PC-9 (cell line): ENCODE results near the gene RFX7. TPM values are rescaled to one million over a fixed set of nuclear protein-coding genes. Genes with fewer than 3 reads are reported as not detected.

ENCODE experiments used
- BruUV-seq: library from RNA; stranded (reverse); fragments of 400-500 nt; replicated peaks from 2 replicates; lab custom pipeline; 2021; lab: Mats Ljungman, UMichigan
- CTCF ChIA-PET: fragments of 300-600 bp; sonication (Branson Sonifier 250); formaldehyde crosslinking; loops from one replicate; lab custom pipeline; 2022; ENCODE audit warnings: antibody characterized with exemption; lab: Charles Lee
- POLR2A ChIA-PET: fragments of 300-600 bp; sonication (Branson Sonifier 250); formaldehyde crosslinking; loops from one replicate; lab custom pipeline; 2022; ENCODE audit warnings: antibody characterized with exemption; ENCODE audit not compliant: unreplicated experiment; lab: Charles Lee
- DNase-seq, 2 experiments: peaks; one replicate each; pipeline versions ENCODE4 v3.0.0 to v3.0.0-alpha.2; 2015 to 2022; ENCODE audit warnings: mixed read lengths in 1 of 2
- H2AFZ ChIP-seq: fragments of 200-600 bp; sonication (generic); 2 replicates; pipeline ENCODE4 v1.8.1; 2017; ENCODE audit warnings: antibody characterized with exemption
- H3F3A ChIP-seq: fragments of 200-600 bp; sonication (generic); 2 replicates; pipeline ENCODE4 v1.8.1; 2017; ENCODE audit warnings: antibody characterized with exemption, mild to moderate bottlenecking, low read depth; ENCODE audit not compliant: insufficient read depth
- H3K27ac ChIP-seq: fragments of 200-600 bp; sonication (generic); 2 replicates; pipeline ENCODE4 v1.6.1; 2016; ENCODE audit warnings: mixed run types
- H3K27me3 ChIP-seq: fragments of 200-600 bp; sonication (generic); 2 replicates; pipeline ENCODE4 v1.6.1; 2016; ENCODE audit warnings: low read depth, mixed run types; ENCODE audit not compliant: insufficient read depth
- H3K36me3 ChIP-seq: fragments of 200-600 bp; sonication (generic); 2 replicates; pipeline ENCODE4 v1.6.1; 2016; ENCODE audit warnings: low read depth, mixed run types
- H3K4me1 ChIP-seq: fragments of 200-600 bp; sonication (generic); replicated peaks from 2 replicates; pipeline ENCODE4 v1.6.1; 2016; ENCODE audit warnings: mixed run types; ENCODE audit not compliant: insufficient read depth
- H3K4me2 ChIP-seq: fragments of 200-600 bp; sonication (generic); 2 replicates; pipeline ENCODE4 v1.6.1; 2017; ENCODE audit warnings: mixed run types
- H3K4me3 ChIP-seq: fragments of 200-600 bp; sonication (generic); 2 replicates; pipeline ENCODE4 v1.6.1; 2016; ENCODE audit warnings: mixed run types
- H3K79me2 ChIP-seq: fragments of 200-600 bp; sonication (generic); 2 replicates; pipeline ENCODE4 v1.6.1; 2017; ENCODE audit warnings: low read depth, mixed run types
- H3K9me2 ChIP-seq: fragments of 200-600 bp; sonication (generic); 2 replicates; pipeline ENCODE4 v1.8.1; 2017; ENCODE audit warnings: mild to moderate bottlenecking; ENCODE audit not compliant: insufficient read depth
- H3K9me3 ChIP-seq: fragments of 200-600 bp; sonication (generic); 2 replicates; pipeline ENCODE4 v1.8.1; 2016; ENCODE audit warnings: low read depth; ENCODE audit not compliant: insufficient read depth
- H4K20me1 ChIP-seq: fragments of 200-600 bp; sonication (generic); 2 replicates; pipeline ENCODE4 v1.8.1; 2017; ENCODE audit not compliant: insufficient read depth
- EZH2 ChIP-seq: fragments of 200-600 bp; sonication (generic); IDR thresholded peaks from 2 replicates; pipeline ENCODE4 v1.8.0; 2017; ENCODE audit warnings: antibody characterized with exemption, low read depth
- intact Hi-C: fragments of 100-400 bp; cut with micrococcal nuclease; formaldehyde crosslinking; loops from one replicate; pipeline ENCODE4 v1.10.0; 2022; ENCODE audit not compliant: unreplicated experiment
- total RNA-seq: library from RNA; stranded (reverse); gene quantifications from 2 replicates; pipeline ENCODE4 v1.2.3, GENCODE V29; 2021
- TF ChIP-seq, protein P1 (sequence below): fragments of 200-600 bp; sonication (generic); conservative IDR thresholded peaks from 2 replicates; pipeline ENCODE4 v1.6.1; 2017; ENCODE audit warnings: mixed run types, antibody characterized with exemption, mild to moderate bottlenecking, moderate library complexity

Gene RFX7
- total RNA-seq, 1 experiment from 2014 or later = 24.6 TPM

DNA sequence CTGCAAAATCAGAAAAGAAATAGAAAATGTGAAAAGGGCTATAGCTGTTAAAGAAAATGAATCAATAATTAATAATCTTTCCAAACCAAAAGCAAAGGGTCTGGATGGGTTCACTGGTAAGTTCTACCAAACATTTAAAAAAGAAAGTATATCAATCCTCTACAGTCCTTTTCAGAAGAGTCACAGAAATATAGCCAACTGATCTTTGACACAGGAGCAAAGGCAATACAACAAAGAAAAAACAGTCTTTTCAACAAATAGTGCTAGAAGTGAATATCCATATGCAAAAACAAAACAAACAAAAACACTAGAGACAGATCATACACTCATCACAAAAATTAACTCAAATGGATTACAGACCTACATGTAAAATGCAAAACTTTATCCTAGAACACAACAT is 32.6 kb downstream of the RFX7 start:
- POLR2A ChIA-PET = no interaction called here
- H3K27ac ChIP-seq = no peak overlapping the region

DNA sequence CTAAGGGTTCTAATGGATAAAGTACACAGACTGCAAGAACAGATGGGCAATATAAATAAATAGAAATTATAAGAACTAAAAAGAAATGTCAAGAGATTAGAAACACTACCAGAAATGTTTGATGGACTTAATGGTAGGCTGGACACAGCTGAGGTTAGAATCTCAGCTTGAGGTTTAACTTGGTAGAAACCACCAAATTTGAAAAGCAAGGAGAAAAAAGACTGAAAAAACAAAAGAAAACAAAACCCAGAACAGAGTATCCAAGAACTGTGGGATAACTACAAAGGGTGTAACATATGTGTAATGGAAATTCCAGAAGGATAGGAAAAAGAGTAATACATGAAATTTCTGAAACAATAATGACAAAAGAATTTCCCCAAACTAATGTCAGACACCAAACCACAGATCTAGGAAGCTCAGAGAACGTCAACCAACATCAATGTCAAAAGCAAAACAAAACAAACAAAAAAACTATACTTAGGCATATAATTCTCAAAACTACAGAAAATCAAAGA is 35.0 kb downstream of the RFX7 start:
- DNase-seq = no peak
- BruUV-seq = no TSS peak
- Histone ChIP-seq H3K27me3 (no peaks in the 10 kb centered on the region), H3K27ac (no peak overlapping the region), H3K9me2 (no peaks in the 10 kb centered on the region), H3K4me2 (no peak overlapping the region), H3K36me3 (no peaks in the 10 kb centered on the region), H2AFZ (no peak overlapping the region), H3K4me3 (no peak overlapping the region), H3F3A (no peaks in the 10 kb centered on the region), H3K4me1 (no peaks in the 10 kb centered on the region), H3K79me2 (peaks cover 59% of the 10 kb centered on the region), H3K9me3 (no peaks in the 10 kb centered on the region), H4K20me1 (no peaks in the 10 kb centered on the region; the same call in 1 of the 2 replicates)
- intact Hi-C loops = no loop called here
- ChIA-PET POLR2A (no interaction called here), CTCF (no interaction called here)
- no peak for TF ChIP-seq EZH2
- TF ChIP-seq, protein P1, sequence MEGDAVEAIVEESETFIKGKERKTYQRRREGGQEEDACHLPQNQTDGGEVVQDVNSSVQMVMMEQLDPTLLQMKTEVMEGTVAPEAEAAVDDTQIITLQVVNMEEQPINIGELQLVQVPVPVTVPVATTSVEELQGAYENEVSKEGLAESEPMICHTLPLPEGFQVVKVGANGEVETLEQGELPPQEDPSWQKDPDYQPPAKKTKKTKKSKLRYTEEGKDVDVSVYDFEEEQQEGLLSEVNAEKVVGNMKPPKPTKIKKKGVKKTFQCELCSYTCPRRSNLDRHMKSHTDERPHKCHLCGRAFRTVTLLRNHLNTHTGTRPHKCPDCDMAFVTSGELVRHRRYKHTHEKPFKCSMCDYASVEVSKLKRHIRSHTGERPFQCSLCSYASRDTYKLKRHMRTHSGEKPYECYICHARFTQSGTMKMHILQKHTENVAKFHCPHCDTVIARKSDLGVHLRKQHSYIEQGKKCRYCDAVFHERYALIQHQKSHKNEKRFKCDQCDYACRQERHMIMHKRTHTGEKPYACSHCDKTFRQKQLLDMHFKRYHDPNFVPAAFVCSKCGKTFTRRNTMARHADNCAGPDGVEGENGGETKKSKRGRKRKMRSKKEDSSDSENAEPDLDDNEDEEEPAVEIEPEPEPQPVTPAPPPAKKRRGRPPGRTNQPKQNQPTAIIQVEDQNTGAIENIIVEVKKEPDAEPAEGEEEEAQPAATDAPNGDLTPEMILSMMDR = no peak

More for the DNA sequence above, 32.6 kb downstream of the RFX7 start:
- Histone ChIP-seq H3K4me2 (no peak overlapping the region), H3K36me3 (no peaks in the 10 kb centered on the region), H3K9me3 (no peaks in the 10 kb centered on the region), H3K4me3 (no peak overlapping the region), H3K9me2 (no peaks in the 10 kb centered on the region), H3K79me2 (peaks cover 48% of the 10 kb centered on the region), H2AFZ (no peak overlapping the region), H3K4me1 (no peaks in the 10 kb centered on the region), H3K27me3 (no peaks in the 10 kb centered on the region), H3F3A (no peaks in the 10 kb centered on the region), H4K20me1 (no peaks in the 10 kb centered on the region; the same call in 1 of the 2 replicates)
- TF ChIP-seq, protein P1 = no peak
- TF ChIP-seq EZH2 = no peak
- intact Hi-C loops = no loop called here
- no TSS peak for BruUV-seq
- no peak for DNase-seq
- CTCF ChIA-PET = no interaction called here

DNA sequence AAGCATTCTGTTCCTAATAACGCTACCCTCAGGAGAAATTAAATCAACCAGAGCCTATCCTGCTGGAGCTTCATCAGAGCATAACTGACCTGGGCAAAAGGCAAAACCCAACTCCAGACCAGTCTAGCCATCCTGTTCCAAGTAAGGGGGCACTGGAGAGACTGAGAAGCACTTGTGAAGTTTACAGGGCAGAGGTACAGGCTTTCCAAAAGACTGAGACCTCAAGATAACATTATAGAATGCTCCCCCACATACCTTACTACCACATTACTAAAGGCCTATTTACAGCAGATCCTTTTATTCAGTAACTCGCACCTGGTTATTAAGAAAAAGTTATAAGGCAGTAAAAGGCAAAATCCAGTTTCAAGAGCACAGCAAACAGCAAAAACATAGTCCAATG is 35.5 kb downstream of the RFX7 start:
- no peak overlapping the region for H2AFZ ChIP-seq
- CTCF ChIA-PET = no interaction called here
- DNase-seq = no peak
- peaks cover 64% of the 10 kb centered on the region for H3K79me2 ChIP-seq
- H4K20me1 ChIP-seq = no peaks in the 10 kb centered on the region; the same call in 1 of the 2 replicates
- no peak overlapping the region for H3K4me2 ChIP-seq
- no peaks in the 10 kb centered on the region for H3K27me3 ChIP-seq
- H3K9me3 ChIP-seq = no peaks in the 10 kb centered on the region
- H3F3A ChIP-seq = no peaks in the 10 kb centered on the region
- H3K9me2 ChIP-seq = no peaks in the 10 kb centered on the region
- TF ChIP-seq, protein P1 = no peak
- TF ChIP-seq EZH2 = no peak
- no peak overlapping the region for H3K27ac ChIP-seq
- no peak overlapping the region for H3K4me3 ChIP-seq
- BruUV-seq = no TSS peak
- no peaks in the 10 kb centered on the region for H3K36me3 ChIP-seq
- intact Hi-C loops = no loop called here
- H3K4me1 ChIP-seq = no peaks in the 10 kb centered on the region
- POLR2A ChIA-PET = no interaction called here
